Activated CD4-positive, alpha-beta T cell treated with anti-CD3 and anti-CD28 coated beads, Interleukin-2, amount 50 U/mL, for 1 hour (primary cell): ENCODE results near the gene SLC22A2.
"Not testable (repeated sequence)": the region's sequence is repeated elsewhere in the genome, so short reads cannot be mapped to it uniquely, and the experiment has no call there.

ENCODE experiments used
- DNase-seq: peaks from one replicate; pipeline ENCODE4 v3.0.0-alpha.2; 2020

SLC22A2 gene

GRCh38 chr6:160258346-160259142, at the start of gene SLC22A2:
Gene SLC22A2, minus strand, starts transcription at chr6:160258821. Its CDS starts 64 bp downstream, at chr6:160258757.
- no peak for DNase-seq

DNA sequence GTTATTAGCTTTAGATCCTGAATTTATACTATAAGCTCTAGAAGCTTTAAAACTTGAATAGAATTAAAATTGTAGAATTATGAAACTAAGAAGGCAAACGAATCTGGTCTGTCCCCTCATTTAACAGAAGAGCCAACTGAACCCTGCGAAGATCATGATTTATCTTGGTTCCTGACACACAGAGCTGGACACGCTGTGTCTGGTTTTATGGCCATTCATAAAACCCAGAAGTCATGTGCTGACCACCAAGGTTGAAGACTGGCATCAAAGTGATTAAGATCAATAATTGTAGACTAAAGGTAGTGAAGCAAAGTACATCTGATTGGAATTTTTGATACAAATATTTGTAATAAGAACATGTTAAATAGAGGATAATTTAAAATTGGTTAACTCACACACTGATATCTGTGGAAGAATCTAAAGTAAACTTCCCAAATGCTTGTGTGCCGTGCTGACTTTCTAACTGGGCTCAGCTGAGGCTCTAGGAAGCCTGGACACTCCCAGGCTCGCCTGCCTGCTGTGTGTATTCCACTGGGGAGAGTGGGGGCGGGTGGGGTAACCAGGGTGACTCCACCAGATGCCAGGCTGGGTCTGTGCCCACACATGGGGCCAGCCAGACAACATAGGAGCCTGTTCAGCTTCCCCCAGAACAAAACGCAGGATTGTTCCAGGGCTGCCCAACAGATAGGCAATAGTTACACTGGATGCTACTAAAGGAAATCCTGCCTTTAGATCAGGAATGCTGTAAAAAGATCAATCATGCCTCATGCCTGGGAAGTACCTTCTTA, 47.5 kb upstream of the SLC22A2 start:
- no peak for DNase-seq

GRCh38 chr6:160303806-160304205, 45.2 kb upstream of the SLC22A2 start:
- no peak for DNase-seq

DNA sequence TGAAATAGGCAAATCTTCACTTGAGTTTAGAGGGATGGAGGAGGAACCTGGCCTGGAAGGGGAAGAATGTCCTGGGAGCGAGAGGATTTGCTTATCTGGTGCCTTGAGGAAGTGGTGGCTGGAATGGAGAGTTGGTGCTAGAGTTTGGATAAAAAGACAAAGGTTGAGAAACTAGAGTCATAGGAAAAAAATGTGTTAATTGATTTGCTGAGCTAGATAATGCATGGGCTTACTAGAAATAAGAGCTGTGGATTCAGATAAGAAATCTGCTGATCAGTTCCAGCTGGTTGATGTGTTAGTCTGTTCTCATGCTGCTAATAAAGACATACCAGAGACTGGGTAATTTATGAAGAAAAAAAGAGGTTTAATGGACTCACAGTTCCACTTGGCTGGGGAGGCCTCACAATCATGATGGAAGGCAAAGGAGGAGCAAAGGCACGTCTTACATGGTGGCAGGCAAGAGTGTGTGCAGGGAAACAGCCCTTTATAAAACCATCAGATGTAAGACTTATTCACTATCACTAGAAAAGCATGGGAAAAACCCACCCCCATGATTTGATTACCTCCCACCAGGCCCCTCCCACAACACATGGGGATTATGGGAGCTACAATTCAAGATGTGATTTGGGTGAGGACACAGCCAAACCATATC, 43.9 kb upstream of the SLC22A2 start:
- not testable (repeated sequence) for DNase-seq

DNA sequence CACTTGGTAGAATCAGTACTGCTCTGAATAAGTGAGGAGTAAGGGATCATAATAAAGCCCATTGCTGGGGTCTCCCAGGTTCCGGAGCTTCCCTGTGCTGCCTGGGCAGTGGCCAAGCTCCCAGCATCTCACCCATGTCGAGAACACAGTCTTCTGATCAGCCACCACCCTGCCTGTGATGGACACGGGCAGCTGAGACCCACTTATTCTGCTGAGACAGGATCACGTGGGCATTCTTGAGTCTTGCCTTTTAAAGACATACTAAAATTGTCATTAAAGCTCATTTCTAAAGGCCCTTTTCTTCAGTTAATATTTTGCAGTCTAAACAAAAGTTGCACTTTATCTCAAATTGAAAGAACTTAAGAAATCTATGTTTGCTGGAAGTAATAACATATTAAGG, 42.7 kb upstream of the SLC22A2 start:
- DNase-seq, result no peak

GRCh38 chr6:160300076-160300695, 41.6 kb upstream of the SLC22A2 start:
- DNase-seq, result no peak

DNA sequence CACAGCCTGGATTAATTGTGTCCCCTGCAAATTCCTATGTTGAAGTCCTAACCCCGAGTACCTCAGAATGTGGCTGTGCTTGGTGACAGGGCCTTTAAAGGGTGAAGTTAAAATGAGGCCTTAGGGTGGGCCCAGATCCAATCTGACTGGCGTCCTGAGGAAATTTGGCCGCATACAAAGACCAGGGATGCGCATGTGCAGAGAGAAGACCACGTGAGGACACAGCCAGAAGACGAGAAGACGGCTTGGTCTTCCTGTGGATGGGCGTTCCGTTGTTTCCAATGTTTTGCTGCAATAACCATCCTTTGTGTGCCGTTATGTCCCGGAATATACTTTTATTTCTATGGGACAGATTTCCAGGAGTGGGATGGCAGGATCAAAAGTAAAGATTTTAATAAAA, 40.9 kb upstream of the SLC22A2 start:
- no peak for DNase-seq

- DNase-seq, result no peak
Measured at GRCh38 chr6:160298121-160298520, 39.5 kb upstream of the SLC22A2 start.

DNA sequence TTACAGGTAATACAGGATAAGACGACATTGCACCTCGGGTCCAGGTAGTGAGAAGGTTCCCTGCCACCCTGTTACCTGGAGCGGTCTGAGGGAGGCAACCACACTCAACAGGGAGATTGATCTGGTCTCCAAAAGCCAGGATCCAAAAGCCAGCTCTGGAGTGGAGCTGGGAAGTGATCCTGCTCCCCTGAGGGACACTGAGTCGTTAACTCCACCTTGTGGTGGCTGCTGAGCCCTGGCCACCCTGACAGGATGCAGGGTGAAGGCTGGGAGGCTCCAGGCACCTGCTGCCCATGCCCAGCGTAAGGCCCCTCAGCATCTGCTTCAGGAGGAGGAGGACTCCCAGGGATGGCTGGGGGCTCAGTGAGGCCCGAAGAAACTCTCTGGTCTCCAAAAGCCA, 38.7 kb upstream of the SLC22A2 start:
- no peak for DNase-seq

DNA sequence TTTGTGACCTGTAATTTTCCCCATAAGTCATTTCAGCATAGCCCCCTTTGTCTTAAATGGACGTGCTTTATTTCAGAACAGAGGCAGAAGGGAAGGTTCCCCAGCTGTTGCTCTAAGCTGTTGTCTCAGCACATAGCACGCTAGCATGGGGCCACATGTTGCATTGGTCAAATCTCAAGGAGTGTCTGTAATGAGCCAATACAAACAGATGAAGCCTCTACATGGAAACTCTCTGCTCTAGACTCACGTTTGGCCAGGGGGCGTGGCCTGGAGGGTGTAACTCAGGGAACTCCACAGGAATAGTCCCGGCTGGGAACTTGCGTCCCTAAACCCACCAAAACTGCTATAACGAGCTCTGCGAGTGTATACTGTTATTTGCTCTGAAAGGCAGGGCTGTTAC, 35.2 kb upstream of the SLC22A2 start:
- no peak for DNase-seq

- DNase-seq, result no peak
Measured at GRCh38 chr6:160285541-160286105, 27.0 kb upstream of the SLC22A2 start.

DNA sequence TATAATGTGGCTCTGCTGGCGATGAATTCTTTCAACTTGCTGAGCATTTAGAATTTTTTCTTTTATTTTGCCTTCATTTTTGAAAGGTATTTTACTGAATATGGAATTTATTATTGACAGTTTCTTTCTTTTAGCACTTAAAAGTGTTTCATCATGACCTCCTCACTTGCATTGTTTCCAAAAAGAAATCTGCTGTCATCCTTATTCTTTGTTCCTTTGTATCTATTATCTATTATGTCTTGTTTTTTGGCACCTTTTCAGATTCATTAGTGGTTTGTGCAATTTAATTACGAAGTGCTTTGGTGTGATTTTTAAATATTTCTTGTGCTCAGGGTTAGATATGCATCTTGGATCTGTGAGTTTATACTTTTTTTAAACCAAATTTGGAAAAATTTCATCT, 26.0 kb upstream of the SLC22A2 start:
- DNase-seq, result no peak

DNA sequence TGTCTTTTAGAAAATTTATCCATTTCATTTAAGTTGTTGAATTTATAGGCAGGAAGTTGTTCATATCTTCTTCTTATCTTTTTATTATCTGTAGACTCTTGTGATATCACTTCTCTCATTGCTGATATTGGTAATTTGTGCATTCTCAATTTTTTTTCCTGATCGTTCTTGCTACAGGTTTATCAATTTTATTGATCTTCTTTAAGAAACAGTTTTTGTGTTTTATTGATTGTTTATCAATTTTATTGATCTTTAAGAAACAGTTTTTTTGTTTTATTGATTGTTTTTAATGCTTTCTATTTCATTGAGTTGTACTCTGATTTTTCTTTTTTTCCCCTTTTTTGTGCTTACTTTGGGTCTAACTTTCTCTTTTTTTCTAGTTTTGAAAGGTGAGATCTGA, 23.8 kb upstream of the SLC22A2 start:
- DNase-seq, result no peak

GRCh38 chr6:160279850-160280249, 21.2 kb upstream of the SLC22A2 start:
- DNase-seq, result no peak

DNA sequence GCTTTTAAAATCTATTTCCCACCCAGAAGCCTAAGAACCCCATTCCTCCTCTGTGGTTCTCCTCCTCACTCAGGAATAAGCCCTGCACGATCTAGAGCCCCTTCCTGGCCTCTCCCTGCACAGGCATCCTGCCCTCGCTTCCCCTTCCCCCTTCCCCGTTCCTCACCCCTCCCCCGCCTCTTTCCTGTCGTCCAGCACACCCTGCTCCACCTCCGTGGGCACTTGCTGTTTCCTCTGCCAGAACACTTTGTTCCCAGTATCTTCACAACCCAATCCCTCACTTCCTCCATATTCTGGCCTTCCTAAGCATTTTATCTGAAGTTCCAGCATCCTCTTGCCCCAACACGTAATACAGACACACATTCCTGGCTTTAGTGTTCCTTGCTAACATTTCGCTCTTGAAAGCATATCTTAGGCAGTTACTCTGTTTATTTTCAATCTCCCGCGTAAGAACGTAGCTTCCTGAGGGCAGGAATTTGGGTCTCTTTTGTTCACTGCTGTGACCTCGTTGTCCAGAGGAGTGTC, 20.2 kb upstream of the SLC22A2 start:
- no peak for DNase-seq

GRCh38 chr6:160278311-160278710, 19.7 kb upstream of the SLC22A2 start:
- no peak for DNase-seq

GRCh38 chr6:160277546-160277945, 18.9 kb upstream of the SLC22A2 start:
- DNase-seq, result no peak

- no peak for DNase-seq
Measured at GRCh38 chr6:160277144-160277543, 18.5 kb upstream of the SLC22A2 start.

DNA sequence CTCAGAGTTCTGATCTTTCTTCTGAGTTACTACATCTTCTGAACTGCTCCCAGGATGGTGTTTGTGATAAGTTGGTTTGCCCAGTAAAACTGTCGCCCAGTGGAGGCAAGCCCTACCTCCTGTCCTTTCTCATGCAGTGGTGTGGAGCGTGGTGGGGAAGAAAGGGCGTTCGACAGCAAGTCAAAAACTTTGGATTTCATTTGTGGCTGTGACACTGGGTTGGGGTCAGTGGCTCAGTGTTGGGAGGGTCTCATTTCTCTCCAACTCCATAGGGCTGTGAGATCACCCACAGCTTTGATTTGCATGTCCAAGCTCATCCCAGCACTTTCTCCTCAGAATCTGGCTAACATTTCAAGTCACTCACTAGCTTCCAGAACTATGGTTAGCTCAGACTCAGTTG, 17.5 kb upstream of the SLC22A2 start:
- DNase-seq, result no peak

GRCh38 chr6:160275511-160276003, 16.9 kb upstream of the SLC22A2 start:
- no peak for DNase-seq

- no peak for DNase-seq
Measured at GRCh38 chr6:160274871-160275510, 16.4 kb upstream of the SLC22A2 start.

DNA sequence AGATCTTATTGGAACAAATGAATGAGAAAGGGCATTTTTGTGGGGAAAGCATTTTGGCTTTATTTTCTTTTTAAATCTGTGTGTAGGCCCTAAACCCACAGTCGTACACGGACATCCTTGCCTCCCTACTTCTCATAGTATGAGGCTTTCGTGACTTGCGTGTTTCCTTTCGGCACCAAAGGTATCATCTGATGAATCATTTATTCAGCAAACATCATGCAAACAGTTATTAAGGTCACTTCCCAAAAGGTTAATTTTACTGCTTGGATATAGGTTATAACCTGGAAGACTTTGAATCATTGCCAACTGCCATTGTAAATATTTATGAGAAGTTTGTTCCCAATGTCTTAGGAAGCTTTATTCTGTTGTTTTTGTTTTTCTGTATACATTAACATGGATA, 15.1 kb upstream of the SLC22A2 start:
- no peak for DNase-seq
